ENCODE measurements around the gene CISTR. TPM values are rescaled to one million over a fixed set of nuclear protein-coding genes. Genes with fewer than 3 reads are reported as not detected.

The CISTR gene
- total RNA-seq, 4 donors from 2014 or later, result not detected

DNA sequence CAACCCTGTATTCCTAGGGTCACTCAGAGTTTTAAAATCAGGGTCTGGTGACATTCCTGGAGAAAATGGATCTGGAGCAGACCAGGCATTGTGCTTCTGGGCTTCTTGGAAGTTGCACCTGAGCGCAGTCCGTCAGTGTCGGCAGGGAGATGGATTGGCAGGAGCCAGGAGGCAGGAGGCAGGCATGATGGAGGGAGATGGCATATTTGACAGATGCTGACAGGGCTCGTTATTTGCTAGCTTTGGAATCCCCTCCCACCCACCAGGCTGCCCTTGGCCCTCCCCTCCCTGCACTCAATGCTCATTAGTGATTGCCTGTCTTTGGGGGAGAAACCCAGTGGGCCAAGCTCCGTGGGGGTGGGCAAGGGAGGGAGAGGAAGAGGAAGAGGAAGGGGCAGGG is 4.7 kb downstream of the CISTR start:
- H3K27me3 ChIP-seq, result peaks cover 0 to 16% of the 10 kb centered on the region in 2 donors
- TF ChIP-seq POLR2A (IDR thresholded peaks at IDR 0.05), result no peak
- TF ChIP-seq, protein P1, sequence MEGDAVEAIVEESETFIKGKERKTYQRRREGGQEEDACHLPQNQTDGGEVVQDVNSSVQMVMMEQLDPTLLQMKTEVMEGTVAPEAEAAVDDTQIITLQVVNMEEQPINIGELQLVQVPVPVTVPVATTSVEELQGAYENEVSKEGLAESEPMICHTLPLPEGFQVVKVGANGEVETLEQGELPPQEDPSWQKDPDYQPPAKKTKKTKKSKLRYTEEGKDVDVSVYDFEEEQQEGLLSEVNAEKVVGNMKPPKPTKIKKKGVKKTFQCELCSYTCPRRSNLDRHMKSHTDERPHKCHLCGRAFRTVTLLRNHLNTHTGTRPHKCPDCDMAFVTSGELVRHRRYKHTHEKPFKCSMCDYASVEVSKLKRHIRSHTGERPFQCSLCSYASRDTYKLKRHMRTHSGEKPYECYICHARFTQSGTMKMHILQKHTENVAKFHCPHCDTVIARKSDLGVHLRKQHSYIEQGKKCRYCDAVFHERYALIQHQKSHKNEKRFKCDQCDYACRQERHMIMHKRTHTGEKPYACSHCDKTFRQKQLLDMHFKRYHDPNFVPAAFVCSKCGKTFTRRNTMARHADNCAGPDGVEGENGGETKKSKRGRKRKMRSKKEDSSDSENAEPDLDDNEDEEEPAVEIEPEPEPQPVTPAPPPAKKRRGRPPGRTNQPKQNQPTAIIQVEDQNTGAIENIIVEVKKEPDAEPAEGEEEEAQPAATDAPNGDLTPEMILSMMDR (IDR thresholded peaks at IDR 0.05), result no peak
- H3K4me1 ChIP-seq, result peaks cover 0 to 17% (median 5%) of the 10 kb centered on the region in 4 donors
- H3K4me3 ChIP-seq, result no peak overlapping the region
- DNase-seq, result no peak
- no peak overlapping the region for H3K27ac ChIP-seq
- H3K9me3 ChIP-seq, result no peaks in the 10 kb centered on the region
- H3K36me3 ChIP-seq, result no peaks in the 10 kb centered on the region

DNA sequence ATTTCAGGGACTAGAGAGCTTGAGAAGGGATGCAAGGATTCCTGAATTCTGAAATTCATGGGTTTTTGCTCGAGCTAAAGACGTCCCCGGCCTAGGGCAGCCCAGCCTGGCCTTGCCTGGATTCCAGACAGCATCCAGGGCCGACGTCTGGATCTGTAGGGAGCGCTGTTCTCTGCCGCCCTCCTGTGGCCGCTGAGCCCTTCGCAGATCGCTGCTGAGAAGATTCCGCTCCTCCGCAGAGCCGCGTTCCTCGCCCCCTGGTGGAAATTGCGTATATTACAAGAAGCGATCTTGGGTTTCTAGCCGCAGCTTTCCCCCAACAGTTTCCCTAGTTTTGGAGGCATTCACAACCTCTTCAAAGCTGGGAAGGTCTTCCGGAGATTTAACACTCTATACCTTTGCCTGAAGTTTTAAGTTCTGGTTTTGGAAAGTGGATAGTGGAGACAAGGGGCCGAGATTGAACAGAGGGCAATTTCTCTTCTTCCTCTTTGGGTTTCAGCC is 5.1 kb downstream of the CISTR start:
- no peak for TF ChIP-seq POLR2A (IDR thresholded peaks at IDR 0.05)
- TF ChIP-seq, protein P1 (IDR thresholded peaks at IDR 0.05), result peak; percentile 98 to 100 (median 100)
- DNase-seq, result peak; percentile 81 to 95 (median 93)
- H3K4me1 ChIP-seq, result peaks cover 0 to 12% (median 2%) of the 10 kb centered on the region in 4 donors
- no peaks in the 10 kb centered on the region for H3K36me3 ChIP-seq
- no peak overlapping the region for H3K27ac ChIP-seq
- H3K4me3 ChIP-seq, result no peak overlapping the region
- H3K9me3 ChIP-seq, result no peaks in the 10 kb centered on the region
- H3K27me3 ChIP-seq, result peaks cover 0 to 11% of the 10 kb centered on the region in 2 donors

DNA sequence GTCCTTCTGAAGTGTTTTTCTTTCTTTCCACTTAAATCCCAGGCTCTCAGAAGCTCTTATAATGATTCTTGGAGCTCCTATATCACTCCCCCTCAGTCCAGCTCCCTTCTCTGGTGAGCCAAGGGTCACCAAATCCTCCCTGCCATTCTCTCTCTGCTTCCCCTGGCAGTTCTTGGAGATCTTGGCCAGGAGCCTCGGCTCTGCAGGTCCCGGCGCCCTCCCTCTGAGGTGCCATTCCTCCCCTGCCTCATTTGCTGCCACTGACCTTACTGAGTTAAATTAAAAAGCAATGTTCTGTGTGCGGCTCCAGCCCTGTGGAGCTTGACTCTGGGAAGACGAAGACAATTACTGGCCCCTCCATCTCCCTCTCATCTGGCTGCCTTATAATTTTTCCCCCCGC is 7.0 kb downstream of the CISTR start:
- H3K4me1 ChIP-seq, result peaks cover 0 to 5% (median 2%) of the 10 kb centered on the region in 4 donors
- no peaks in the 10 kb centered on the region for H3K9me3 ChIP-seq
- DNase-seq, result no peak
- TF ChIP-seq, protein P1 (IDR thresholded peaks at IDR 0.05), result no peak
- no peak for TF ChIP-seq POLR2A (IDR thresholded peaks at IDR 0.05)
- no peaks in the 10 kb centered on the region for H3K36me3 ChIP-seq
- H3K4me3 ChIP-seq, result no peak overlapping the region
- H3K27me3 ChIP-seq, result peaks cover 0 to 7% of the 10 kb centered on the region in 2 donors
- no peak overlapping the region for H3K27ac ChIP-seq

DNA sequence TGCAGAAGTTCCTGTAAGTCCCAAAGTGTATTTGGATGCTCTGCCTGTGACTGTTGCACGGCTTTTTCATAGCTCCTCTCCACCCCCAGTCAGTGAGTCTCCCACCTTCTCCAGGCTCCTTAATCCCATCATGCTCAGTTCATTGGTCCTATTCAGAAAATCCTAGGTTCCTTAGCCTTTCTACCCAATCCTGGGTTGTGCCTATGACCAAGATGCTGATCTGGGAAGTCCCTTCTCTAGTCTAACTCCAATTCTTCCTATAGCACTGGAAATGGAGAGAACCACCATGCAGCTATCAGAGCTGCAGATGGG is 7.7 kb downstream of the CISTR start:
- no peak for DNase-seq
- no peak overlapping the region for H3K27ac ChIP-seq
- H3K4me1 ChIP-seq, result peaks cover 0 to 11% (median 5%) of the 10 kb centered on the region in 4 donors
- peaks cover 0 to 13% of the 10 kb centered on the region in 2 donors for H3K27me3 ChIP-seq
- H3K9me3 ChIP-seq, result no peaks in the 10 kb centered on the region
- TF ChIP-seq, protein P1 (IDR thresholded peaks at IDR 0.05), result no peak
- no peak for TF ChIP-seq POLR2A (IDR thresholded peaks at IDR 0.05)
- H3K36me3 ChIP-seq, result no peaks in the 10 kb centered on the region
- no peak overlapping the region for H3K4me3 ChIP-seq

DNA sequence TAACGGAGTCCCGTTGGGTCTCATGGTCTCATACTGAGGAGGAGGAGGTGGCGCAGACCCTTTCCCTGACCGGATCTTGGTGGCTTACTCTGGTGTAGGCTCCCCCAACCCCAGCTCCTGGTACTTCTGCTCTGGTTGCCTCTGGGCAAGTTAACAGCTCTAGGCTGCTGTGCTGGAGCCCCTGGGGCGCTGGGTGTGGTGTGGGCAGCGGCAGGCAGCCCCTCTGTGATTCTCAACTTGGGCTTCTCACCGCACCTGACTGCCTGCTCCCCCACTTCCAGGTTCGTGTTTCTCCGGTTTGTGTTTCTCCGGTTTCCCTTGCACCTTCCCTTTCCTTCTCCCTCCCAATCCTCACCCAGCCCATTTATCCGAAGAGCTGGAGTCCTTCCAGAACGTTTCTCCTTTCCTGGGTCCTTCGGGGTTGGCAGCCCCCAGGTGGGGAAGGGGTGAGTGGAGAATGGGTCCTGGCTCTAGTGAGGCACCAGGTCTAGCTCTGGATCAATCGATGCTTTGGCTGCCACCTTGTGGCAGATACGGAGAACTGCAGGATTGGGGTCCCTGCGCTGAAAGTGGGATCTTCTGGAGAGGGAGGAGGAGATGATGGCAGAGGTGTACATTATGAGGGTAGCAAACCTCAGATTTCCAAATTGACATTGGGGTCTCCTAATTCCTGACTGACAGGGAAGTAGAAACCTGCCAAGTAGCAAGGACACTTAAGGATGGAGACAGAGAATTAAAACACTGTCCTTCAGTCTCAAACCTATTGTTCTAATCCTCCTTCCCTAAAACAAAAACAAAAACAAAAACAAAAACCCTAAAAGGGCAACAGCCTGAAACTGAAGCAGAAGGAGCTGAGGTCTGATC is 8.3 kb downstream of the CISTR start:
- no peaks in the 10 kb centered on the region for H3K36me3 ChIP-seq
- no peaks in the 10 kb centered on the region for H3K9me3 ChIP-seq
- TF ChIP-seq POLR2A (IDR thresholded peaks at IDR 0.05), result no peak
- TF ChIP-seq, protein P1 (IDR thresholded peaks at IDR 0.05), result peak; percentile 81 to 92 (median 88)
- DNase-seq, result peak in 2 of 3 donors; percentile 68 to 71
- peaks cover 0 to 17% of the 10 kb centered on the region in 2 donors for H3K27me3 ChIP-seq
- no peak overlapping the region for H3K27ac ChIP-seq
- no peak overlapping the region for H3K4me3 ChIP-seq
- peaks cover 0 to 17% (median 11%) of the 10 kb centered on the region in 4 donors for H3K4me1 ChIP-seq
